Stimulated activated CD4-positive, alpha-beta T cell treated with anti-CD3 and anti-CD28 coated beads, TNF-alpha, amount 100 ng/mL, for 24 hours (primary cell): ENCODE results near the gene CELF4.

Source experiments
- DNase-seq, 3 experiments: peaks; one replicate each; pipeline ENCODE4 v3.0.0-alpha.2; 2020; ENCODE audit warnings: low read depth in 3 of 3

CELF4 gene

DNA sequence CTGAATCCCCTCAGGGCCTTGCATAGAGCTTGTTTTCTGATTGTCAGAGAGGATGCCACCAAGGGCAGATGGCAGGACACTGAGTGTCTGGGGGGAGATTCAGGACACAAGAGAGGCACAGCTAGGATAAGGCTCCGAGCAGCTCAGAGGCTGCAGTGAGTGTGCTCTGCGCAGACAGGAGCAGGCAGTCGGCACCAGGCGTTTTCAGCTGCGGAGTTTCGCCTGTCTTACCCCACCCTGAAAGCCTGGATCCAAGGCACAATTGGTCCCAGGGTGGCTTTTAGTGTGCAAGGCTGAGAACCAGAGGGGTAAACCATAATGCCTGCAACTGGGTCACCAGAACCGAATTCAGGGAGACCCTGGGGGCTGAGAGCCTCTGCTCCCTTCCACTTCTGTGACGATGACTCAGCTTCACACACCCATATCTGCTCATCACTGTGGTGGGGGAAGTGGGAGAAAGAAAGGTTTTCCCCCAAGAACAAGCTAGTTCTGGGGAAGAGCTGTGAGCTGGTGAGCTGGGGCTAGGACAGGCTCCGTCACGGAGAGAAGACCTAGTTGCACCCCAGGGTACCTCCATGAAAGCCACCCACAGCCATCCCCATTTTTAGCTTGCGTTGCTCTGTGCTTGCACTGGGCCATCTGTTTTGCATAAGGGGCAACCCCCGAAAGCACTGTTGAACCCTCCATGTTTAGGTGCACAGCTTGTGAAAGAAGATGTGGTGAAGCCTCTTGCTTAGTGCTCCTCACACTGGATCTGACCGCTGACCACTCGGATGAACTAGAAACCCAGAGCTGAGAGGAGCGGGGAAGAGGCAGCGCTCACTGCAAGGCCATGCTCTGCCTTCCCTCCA, 173.7 kb downstream of the CELF4 start:
- DNase-seq: no peak

DNA sequence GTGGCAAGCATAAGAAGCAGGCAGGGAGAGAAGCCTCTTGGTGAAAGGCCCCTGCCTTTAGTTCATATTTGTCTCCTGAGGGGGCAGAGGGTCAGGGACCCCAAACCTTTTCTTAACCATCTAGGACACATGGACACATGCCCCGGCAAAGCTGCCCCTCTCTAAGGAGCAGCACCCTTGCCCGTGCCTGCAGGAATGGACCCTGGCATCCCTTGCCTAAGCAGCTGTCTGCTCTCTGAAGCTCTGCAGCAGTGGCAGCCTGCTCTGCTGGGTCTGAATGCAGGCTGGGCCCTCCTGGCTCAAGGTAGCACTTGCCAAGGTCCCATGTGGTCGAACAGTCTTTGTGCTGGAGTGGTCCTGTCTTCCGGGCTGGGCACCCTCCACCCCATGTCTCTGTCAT, 174.4 kb downstream of the CELF4 start:
- no peak for DNase-seq

DNA sequence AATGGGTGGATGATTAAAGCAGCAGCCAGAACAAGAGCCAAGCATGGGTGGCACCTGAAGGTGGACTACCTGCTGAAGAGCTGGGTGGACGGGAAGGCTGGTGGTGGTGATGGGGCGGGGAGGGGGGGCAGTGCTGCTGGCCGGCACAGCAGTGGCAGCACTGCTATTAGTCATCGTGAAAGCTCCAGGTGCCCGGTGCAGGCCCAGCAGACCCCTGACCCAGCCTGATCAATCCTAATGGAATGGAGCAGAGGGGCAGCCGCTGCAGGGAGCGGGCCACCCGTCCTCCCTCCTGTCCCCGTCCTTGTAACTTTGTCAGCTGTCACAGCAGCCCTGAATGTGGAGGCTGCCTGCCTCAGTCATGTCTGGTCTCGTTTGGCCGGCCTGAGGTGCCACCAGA, 174.9 kb downstream of the CELF4 start:
- no peak for DNase-seq

DNA sequence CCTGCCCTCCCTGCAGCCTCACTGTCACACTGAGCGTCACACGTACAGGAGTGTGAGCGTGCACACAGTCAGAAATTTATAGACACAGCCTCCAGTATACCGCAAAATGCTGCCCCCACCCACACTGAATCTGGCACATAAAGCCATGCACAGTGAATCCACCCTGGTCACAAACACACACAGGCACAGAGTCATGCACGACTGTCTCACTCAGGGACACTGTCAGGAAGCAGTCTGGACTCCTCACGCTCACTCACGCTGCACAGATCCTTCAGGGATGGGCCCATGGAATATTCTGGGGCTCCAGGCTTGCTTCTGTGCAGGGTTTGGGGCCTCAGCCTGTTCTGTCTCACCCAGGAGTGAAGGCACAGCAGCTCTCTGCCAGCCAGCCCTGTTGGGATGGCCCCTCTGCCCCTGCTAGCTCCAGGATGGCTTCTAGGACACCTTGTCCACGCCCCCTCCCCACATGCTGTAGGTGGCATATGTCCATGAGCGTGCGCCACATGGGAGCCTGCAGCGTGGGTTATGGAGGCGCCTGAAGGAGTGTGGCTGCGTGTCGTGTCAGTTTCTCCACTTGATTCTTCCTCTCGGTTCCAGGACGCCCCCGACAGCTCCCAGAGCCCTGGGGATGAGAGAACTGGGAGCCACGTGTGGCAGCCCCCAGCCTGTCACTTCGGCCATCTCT, 175.8 kb downstream of the CELF4 start:
- DNase-seq: no peak

- no peak for DNase-seq
Observed at GRCh38 chr18:37389041-37389440, 176.6 kb downstream of the CELF4 start.

DNA sequence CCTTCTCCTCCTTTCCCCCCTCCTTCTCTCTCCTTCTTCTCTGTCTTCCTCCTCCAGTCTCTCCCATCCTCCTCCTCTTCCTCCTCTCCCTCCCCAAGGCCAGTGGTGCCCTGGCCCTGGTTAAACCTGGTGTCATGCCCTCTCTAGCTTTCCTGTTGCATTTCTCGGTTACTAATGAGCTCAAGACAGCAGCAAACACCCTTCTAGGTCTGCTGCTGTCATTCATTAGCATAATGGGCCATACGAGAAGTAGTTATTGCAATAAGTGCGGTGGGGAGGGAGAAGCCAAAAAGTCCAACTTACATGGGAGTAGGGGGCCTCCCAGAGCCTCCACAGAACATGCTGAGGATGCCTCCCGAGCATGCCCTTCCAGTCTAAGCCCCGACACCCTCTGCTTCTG, 177.2 kb downstream of the CELF4 start:
- no peak for DNase-seq

- no peak for DNase-seq
Observed at GRCh38 chr18:37385846-37386778, 179.5 kb downstream of the CELF4 start.

DNA sequence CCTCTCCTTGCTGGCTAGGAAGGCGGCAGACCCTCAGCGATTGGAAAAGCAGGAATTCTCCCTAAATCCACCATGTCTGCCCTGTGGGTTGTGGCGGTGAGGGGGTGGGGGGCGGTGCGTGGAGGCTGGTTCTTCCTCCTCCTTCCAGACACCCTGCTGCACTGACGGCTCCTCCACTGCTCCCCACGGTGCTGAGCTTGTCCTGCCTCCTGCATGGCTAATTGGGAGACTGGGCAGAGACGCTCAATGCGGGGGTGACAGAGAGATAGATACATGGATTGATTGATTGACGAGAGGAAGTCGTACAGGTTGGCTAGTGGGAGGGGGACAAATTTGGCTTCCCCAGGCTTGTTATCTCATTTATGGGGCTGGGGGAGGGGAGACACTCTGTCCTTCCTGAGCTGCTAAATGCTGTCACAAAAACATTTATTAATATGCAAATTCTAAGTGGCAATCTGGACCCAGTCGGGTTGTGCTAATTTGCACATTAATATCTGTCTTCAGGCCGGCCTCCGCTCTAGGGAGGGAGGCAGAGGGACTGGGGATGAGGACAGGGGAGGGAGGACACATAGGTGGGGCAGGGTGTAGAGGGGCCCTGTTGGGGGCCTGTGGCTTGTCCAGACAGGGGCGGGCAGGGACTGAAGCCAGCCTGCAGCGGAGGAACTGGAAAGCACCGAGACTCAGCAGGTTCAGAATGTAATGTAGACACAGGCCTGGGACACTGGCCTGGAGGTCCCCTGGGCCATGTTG, 181.6 kb downstream of the CELF4 start:
- no peak for DNase-seq

DNA sequence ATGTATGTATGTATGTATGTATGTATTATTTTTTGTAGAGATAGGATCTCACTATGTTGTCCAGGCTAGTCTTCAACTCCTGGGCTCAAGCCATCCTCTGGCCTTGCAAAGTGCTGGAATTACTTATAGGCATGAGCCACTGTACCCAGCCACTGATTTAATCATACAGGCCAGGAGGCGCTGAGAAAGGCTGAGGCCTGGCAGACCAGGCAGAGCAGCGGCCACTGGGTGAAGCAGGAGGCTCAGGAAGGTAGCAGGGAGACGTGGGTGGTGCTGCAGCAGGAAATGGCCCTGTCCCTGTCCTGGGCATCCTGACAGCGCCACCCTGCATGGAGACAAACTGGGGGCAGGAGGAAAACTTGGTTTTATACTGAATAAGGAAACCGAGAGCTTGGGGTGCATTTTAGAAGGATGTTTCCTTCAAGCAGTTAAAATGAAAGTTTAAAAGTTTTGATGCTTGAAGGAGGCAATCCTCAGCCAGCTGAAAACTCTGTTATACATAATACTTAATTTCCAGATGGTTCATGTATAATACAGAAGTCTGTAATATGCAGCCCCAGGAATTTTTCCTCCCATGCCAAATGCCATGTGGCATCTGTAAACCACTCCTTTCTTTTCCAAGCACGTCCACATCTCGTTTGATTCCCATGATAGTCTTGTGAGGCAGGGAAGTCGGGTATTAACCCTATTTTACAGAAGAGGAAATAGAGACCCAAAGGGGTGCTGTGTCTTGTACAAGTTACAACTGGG, 182.4 kb downstream of the CELF4 start:
- DNase-seq: no peak

DNA sequence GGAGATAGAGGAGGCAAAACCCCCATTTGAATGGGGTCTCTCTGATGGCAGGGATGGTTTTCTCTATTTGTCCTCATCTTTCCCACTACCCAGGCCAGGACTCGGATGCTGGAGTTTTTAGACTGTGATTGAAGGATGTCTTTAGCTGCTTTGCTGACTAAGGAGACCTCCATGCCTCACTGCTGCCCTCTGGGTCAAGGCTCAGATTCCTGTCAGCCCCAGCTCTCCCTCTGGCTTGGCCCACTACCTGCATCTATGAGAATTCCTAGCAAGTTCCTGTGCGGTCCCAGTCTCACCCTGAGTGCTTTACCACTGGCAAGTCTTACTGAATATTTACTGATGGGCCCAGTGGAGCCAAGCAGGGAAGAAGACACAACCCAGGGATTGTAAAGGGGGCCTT, 184.0 kb downstream of the CELF4 start:
- no peak for DNase-seq

DNA sequence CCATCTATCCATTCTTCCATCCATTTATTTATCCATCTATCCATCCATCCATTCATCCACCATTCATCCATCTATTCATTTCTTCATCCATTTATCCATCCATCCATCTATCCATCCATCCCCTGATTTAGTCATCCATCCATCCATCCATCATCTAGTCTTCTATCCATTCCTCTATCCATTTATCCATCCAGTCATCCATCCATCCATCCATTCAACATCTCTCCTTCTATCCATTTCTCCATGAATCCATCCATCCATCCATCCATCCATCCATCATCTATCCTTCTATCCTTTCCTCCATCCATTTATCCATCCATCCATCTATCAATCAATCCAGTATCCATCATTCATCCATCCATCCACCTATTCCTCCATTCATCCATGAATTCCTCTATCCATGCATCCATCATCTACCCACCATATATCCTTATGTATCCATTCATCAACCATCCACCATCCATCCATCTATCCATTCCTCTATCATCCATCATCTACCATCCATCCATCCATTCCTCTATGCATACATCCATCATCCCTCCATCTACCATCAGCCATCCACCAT, 185.0 kb downstream of the CELF4 start:
- no peak for DNase-seq

GRCh38 chr18:37378336-37379010, 187.1 kb downstream of the CELF4 start:
- no peak for DNase-seq

DNA sequence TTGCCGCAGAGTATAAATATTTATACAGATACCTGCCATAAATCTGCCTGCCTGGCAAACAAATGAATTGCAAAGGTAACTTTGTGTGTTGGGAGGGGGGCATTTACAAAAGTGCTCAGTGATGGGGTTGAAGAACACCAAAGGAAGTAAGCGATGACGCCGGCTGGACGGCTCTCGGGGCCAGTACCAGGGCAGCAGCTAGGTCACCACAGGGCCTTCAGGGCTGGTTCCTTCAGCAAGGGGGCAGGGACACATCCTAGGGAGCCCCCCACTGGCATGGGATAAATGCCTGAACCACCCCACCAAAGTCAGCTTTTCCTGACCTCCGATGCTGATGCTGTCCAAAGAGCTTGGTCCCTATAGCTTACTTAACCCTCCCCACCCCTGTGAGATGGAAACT, 190.4 kb downstream of the CELF4 start:
- no peak for DNase-seq

GRCh38 chr18:37368110-37368954, 197.3 kb downstream of the CELF4 start:
- DNase-seq: no peak

DNA sequence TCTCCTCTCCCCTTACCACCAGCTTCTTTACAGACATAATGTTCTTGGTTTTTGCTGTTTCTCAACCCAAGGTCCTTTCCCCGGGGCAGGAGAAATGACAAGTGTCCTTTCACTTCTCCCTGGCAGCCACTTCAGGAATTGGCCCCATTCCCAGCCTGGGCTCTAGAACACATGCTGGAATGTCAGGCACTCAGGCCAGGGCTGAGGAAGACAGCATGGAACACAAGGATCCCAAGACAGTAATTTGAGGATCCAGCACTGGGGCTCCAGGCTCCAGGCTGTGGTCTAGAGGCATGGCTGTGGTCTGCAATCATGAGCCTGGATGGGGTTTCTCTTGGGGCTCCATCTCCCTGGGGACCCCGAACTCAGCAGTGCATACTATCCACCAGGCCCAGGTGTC, 201.4 kb downstream of the CELF4 start:
- DNase-seq: no peak

- DNase-seq: no peak
Observed at GRCh38 chr18:37362158-37362890, 203.3 kb downstream of the CELF4 start.

DNA sequence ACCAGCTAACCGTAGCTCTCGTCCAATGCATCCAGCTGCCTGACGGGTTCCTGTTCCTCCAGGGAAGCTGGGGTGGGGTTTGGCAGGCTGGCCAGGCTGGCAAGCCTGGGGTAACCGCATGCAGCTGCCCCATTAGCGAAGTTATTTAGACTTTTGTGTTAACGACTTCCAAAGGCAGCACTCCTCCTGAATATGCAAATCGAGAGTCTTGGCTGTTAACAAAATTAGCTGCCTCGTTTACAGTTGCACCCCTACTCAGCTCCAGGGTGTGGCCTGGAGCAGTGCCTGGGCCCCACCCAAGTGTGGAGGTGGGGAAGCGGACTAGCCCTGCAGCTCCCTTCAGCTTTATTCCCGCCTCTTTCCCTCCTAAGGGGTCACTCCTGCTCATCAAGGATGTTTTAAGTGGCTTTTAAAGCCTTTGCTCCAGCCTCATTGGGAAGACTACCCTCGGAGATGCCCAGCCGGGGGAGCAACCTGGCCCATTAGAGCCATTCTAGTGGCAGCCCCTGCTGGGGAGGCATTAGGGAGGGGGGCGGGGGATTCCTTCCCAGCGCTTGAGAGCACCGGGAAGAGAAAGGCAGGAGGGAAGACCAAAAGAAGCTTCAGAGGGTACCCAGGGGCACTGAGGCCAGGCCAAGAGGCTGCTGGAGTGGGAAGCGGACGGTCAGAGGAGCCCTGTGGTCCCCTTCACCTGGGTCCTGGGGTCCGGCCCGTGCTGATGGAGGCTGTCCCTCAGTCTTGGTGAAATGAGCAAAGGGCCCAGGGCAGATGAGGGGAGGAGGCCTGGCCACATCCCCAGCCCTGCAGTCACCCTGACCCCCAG, 204.1 kb downstream of the CELF4 start:
- DNase-seq: no peak
